ENCODE results near the gene PIP5K1B.

Gene PIP5K1B

DNA sequence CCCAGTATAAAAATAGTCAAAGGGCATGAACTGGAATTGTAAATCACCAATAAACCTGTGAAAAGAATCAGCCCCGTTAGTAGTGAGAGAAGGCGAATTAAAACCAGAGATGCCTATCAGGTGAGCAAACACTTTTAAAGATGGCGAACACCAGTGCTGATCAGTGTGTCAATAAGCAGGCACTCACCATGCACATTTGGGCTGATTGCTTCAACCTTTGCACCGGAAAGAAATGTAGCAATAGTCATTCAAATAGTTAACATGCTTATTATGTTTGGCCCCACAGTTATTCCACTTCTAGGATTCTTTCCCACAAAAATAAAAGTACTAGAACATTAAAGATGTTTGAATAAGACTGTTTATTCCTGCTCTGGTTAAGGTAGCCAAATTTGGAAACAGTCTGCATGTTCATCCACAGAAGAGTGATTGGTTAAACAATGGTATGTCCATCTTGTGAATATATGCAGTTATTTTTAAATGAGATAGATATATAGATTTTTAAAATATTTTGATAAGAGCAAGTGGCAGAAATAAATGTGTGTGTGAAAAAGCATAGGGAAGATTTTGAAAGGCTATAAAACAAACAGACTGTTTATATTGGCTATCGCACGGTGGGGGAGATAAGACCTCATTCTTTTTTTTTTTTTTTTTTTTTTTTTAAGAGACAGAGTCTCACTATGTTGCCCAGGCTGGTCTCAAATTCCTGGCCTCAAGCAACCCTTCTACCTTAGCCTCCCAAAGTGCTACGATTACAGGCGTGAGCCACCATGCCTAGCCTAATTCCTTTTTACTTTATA is 112.2 kb downstream of the PIP5K1B start:
- DNase-seq (ENCODE audit: low read depth): no peak

DNA sequence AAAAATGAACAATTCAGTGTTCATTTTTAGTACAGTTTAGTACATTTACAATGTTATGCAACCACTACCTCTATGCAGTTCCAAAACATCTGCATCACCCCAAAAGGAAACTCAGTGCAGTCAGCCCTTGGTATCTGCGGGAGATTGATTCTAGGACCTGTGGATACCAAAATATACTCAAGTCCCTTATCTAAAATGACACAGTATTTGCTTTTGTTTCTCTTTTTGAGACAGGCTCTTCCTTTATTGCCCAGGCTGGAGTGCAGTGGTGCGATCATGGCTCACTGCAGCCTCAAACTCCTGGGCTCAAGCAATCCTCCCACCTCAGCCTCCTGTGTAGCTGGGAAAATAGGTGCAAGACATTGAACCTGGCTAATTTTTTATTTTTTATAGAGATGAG is 114.0 kb downstream of the PIP5K1B start:
- DNase-seq (ENCODE audit: low read depth): no peak

DNA sequence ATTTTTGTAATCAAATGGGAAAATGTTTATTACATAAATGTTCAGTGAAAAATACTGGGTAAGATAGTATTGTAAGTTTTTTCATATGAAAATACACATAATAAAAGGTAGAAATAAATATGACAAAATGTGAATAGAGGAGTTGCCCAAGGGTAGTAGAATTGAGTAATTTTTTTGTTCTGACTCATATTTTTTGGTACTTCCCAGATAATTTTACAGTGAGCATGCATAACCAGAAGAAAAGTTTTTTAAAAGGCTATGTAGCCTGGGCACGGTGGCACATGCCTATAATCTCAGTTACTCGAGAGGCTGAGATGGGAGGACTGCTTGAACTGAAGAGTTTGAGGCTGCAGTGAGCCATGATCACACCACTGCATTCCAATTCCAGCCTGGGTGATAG is 116.9 kb downstream of the PIP5K1B start:
- DNase-seq (ENCODE audit: low read depth): no peak

DNA sequence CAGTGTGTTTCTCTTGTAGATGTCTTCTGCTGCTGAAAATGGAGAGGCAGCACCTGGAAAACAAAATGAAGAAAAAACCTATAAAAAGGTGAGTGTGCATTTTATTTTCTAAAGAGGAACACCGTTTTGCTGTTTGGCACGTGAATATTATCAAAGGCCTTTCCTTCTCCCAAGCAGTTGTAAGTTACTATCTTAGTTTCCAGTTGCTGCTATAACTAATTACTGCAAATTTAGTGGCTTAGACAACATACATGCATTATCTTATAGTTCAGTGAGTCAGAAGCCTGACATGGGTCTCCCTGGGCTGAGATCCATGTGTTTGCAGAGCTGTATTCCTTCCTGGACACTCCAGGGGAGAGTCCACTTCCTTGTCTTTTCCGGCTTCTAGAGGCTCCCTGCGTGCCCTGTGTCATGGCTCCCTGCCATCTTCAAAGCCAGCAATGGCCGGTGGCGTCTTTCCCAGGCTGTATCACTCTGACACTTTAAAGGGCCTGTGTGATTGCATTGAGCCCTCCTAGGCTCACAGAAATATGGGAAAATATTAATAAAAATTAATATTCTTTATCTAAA is 117.6 kb downstream of the PIP5K1B start:
- DNase-seq (ENCODE audit: low read depth): no peak

DNA sequence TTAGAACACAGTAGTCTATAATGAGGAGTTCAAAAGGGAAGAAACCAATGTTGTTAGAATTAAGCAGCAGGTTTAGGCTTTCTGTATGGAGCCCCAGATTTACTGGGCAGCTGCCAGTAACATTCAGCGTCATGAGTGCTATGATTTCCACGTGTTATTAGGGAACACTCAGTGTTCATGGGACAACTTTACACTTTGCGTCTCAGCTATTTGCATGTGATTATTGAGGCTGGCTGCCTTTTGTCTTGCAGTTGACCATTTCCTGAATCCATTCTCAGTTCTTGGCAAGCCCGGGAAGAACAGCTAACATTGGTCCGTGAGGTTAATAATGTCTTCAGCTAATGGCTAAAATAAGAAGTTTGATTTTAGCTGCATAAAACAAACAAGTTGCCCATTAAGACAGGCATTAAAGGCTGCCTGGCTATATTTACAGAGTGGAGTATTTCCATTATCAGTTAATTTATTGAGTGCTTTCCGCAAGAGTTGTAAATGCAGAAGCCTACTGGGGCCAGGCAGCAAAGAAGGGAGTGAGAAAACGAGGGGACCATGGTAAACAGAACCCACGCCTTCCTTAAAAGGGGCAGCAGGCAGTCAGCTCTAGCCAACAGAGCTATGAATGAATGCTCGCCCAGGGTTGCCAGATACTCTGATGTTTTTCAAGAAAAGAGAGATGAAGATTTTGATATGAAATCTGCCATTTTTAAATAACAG is 120.9 kb downstream of the PIP5K1B start:
- no peak for DNase-seq (ENCODE audit: low read depth)

DNA sequence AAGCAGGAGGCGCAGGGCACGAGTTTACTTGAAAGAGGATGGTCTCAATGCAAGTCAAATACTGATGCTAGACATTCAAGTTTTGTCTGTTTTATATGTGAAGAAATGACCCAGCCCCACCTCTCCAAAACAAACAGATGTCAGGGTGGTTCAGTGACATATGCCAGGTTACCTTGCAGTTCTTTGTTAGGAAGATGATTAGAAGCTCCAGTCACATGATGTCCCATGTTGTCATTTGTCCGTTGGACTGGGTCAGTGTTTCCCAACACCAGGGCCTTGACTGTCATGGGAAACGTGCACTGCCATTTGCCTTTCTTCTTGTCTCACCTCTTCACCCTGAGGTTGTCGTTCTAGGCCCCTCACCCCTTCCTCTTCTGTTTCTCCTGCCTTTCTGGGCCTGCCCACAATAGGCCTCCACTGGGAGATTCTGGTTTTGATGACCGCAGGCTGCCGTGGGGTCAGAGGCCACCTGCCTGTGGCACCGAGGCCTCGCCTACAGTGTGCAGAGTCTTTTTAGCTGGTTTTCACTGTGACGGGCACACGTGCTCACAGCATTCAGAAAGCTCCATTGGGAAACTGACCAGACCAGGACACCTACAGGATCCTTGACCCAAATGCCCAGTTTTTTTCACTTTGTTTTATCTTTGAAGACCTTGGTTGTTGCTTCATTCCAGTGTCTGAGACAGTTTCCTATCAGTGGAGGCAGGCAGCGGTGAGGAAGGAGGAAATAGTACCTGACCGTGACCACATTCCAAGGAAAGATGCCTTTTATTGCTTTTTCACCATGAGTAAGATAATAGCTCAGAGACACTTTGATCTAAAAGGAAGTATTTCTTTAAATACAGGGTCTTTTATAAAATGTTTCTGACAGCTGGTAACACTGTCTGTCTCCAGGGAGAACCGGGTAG is 123.1 kb downstream of the PIP5K1B start:
- no peak for DNase-seq (ENCODE audit: low read depth)

DNA sequence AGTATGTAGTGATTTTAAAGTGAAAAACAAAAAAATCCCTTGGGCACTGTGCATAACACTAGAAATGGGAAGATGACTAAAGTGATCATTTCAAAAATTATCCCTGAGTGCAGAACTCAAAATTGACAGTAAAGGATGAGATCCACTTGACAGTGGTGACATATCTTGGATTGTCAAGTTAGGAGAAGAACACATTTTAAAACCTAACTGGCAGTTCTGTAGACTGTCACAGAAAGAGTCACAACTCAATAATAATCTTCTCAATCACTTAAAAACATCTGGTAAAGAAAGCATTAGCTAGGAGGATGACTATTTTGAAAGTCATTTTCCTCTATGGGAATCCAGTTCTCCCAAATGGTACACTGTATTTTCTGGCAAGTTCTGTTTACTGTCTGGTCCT is 127.1 kb downstream of the PIP5K1B start:
- DNase-seq (ENCODE audit: low read depth): no peak

DNA sequence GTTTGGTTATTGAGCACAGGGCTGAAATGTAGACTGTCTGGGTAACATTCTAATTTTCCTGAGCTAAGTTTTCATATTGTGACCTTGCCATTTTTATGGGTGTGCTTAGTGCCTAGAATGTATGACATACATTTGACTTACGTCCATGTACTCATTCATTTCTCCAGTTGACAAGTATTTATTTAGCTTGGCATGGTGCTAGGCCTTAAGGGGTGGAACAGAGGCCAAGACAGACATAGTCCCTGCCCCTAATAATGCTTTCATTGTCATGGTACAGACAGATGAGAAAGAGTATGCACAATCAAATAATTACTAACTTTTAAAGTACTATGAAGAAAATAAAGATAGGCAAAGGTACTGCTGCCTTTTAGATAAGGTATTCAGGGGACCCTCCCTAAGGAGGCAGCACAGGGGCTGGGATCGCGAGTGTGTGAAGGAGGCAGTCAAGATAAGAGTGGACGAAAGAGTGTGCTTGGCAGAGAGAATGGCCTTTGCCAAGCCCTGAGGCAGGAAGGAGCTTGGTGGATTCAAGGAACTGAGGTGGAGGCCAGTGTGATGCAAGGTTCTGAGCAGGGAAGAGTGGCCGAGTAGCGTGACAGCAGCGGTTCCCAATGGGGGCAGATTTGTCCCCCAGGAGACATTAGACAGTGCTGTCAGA is 128.0 kb downstream of the PIP5K1B start:
- no peak for DNase-seq (ENCODE audit: low read depth)

DNA sequence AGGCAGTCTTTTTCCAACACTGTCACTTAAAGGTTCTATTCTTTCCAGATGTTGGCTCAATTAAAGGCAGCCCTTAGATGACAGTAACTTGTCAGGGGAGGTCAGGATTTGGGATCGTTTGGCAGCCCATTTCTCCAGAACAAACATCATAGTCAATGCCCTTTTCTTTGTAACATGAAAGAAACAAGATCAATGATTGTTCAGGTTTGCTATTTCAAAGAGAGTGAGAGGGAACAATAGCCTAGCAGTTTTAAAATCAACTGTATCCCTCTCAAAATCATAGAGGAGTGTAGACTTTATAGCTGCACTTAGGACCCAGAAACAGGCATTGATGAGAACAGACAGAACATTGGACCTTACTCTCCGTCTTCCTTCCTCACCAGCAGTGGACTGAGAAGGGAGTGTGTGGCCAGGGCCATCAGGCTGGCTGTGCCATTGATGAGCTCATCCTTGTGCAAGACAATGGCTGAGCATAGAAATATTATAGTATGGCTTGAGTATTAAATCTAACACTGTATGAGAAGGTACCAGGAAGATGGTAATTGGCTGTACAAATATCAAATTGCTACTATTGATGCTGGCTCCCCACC is 130.0 kb downstream of the PIP5K1B start:
- DNase-seq (ENCODE audit: low read depth): no peak

DNA sequence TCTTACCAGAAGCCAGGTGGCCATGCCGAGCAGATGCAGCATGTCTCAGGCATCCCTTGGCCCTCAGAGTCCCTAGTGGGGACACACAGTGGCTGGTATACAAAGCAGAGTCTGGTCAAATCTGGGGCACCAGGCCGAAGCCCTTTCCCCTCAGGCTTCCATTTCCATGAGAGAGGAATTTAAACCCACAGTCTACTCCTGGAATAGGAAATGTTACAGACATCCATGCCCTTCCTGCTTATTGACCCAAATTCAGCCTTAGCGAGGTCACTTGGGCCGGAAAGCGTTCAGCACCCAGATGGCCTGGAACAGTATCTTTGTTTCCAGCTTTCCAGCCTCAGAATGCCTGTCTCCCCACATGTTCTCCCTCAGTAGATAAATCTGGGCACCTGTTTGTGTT is 131.7 kb downstream of the PIP5K1B start:
- DNase-seq (ENCODE audit: low read depth): no peak

DNA sequence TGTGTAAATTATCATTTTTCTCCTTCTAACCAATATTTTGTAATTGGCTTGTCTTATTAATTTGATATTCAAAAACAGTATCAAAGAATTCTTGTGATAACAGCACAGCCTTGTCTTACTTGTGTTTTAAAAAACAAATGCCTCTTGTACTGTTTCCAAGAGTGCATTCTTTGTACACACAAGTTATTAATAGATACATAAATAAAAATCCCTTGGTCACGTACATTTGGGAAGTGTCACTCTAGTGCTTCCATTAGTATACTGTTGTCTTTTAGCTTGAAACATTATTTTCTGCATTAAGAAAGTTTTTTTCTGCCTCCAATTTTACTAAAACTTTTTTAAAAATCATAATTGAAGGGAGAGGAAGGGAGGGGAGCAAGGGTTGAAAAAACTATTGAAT is 133.2 kb downstream of the PIP5K1B start:
- DNase-seq (ENCODE audit: low read depth): no peak

DNA sequence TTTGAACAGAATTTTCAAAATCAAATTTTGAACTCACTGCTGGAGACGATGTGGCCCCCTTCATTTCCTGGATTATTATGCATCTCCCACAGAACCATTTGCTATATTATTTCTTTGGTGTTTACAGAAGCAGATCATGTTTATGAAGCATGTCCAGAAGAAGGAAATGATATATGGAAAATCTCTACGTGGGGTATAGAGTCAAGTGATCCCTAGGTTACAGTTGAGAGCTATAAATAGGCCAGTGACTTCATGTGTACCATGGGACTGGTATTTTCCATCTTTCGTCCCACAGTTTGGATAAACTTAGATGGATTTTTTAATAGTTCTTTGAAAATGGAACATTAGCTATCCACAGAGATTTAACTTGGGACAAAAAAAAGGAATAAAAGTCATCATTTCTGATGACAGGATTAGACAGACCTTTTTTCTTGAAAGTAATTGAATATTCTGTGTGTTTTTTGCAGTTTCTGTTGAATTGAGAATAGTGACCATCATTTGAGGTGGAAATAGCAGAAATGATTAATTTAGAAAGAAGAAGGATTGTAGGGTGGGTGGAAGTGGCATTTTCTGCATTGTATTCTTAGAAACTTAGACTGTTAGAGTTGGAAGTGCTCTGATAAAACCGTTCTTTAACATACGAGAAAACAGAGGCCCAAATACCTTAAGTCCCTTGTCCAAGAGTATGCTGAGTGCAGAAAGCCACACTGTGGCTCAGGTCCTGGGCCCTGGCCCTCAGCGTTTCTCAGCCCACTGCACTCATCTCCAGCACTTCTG is 136.4 kb downstream of the PIP5K1B start:
- no peak for DNase-seq (ENCODE audit: low read depth)

DNA sequence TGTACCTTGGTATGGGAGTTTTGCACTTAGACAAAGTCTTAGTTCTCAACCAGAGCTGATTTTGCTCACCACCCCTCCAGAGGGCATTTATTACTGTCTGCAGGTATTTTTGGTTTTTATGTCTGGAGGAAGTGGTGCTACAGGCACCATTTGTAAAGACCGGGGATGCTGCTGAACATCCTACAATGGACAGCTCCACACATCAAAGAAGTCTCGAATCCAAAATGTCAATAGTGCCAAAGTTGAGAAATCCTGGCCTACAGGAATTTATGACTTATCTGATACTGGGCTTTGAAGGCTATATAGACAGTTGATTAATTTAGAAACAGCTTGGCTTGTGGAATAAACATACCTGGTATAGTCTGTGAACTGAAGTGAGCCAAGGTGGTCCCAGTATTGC is 137.5 kb downstream of the PIP5K1B start:
- DNase-seq (ENCODE audit: low read depth): no peak

DNA sequence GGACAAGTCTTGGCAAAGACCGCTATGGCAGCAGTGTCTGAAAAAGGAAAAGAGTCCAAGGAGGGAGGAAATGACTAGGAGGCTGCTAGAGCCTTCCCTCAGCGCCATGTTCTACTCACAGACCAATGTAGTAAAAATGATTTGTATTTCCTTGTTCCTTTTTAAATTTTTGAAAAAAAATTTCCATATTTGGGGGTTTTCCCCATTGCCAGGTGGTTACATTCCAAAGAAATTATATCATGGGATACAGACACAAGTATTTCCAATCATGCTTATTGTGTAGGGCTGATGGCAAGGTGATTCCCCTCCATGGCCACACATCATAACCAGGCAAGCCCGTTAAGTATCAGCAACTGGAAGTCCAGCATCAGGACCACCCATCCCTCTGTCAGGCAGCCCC is 138.2 kb downstream of the PIP5K1B start:
- no peak for DNase-seq (ENCODE audit: low read depth)

DNA sequence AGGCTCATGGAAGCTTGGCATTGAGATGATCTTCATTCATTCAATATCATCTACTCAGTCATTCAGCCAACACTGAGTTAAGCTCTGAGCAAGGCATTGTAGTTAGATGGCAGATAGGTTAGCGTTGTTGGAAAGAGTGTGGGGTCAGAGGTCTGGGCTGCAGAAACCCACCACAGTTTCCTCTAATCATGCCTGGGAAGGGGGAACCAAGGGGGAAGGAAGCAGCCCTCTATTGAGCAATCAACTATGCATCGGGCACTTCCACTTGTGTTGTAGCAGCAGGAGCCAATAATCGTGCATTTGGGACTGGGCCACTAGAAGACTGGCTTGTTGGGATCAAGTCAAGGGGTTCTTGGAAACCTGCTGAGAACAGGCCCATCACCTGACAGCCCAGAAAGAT is 139.1 kb downstream of the PIP5K1B start:
- no peak for DNase-seq (ENCODE audit: low read depth)

DNA sequence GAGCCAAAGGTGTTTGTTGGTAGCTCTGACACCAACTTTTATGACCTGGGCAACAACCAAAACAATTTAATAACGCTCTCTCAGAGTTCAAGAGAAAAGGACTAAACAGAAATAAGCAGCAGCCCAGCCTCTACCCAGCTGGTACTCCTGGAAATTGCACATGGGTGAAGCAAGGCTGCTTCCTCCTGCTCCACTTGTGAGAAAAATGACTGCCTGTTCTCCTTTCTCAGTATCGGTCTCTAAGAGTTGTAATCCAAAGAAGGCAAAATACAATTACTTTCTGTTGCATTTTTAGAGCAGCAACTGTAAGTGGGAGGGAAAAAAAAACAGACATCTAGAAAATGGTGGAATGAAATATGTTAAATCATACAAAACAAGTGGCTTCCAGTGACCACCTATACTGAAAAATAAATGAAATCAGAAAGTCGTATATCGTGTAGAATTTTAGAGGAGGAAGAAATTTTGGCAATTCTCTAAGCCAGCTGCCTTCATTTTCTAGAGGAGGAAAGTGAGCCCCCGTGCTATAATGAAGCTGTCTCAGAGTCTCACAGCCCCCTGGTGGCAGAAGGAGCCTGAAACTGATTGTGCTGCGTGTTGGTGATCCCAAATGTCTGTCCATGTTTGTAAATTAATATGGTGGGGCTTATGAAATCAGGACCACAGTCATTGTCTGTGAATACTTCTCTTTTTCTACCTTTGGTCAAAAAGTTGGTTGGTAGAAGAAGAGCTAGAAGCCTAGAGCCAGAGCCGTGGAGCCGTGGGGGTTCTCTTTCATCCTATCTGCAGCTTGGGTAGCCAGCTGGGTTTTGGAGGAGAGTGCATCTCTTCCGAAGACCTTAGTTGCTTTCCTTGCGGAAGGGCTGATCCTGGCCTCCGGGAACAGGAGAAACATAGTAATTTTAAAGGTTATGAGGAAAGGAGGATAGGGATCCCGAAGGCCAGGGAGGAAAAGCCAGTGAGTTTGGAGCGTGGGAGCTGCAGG is 139.9 kb downstream of the PIP5K1B start:
- DNase-seq (ENCODE audit: low read depth): no peak

DNA sequence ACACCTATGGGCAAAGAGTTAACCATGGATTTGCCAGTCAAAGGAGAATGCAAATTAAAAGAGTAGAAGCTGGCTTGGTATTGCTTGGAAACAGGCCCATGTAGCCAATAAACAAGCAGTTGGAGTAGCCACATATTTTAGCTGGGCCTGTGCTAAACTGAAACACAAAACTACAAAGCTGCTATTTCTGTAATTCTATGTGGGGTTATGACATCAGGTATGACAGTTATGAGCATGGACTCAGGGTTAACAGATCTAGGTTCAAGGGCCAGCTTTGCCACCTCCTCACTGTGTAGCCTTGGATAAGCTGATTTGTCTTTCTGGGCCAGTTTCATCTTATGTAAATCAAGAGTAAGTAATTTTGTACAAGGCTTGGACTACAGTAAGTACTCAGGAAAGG is 142.7 kb downstream of the PIP5K1B start:
- no peak for DNase-seq (ENCODE audit: low read depth)

DNA sequence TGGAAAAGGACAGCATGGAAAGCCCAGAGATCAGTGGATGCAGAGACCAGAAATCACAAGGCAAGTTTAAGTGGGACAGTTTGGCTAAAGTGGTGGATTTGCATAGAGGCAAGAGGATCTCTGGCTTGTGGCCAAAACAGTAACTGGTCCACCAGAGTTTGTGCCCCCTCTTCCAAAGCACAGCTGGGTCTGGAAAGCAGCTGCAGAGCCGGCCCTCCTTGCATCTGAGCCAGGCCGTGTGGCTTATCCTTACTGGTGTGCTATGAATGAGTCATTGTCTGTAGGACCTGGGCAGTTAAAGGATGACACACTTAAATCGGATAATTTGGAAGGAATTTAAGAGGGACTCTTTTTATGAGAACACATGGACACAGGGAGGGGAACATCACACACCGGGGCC is 146.6 kb downstream of the PIP5K1B start:
- DNase-seq (ENCODE audit: low read depth): no peak

DNA sequence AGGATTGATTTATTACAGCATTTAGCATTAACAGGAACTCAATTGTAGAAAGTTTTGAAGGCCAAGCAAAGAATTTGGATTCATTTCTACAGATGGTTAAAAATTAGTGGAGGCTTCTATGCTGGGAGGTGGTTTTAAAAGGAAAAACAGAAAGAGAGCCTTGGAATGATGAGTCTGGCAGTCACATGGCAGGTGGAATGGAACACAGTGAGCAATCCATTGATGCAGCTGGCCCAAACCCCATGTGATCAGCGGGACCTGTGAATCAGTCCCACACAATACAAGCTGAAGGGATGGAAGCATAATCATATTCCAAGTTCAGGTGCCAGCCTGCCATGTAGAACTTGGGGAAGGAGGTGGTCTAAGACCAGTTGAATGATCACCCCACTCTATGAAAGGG is 147.9 kb downstream of the PIP5K1B start:
- no peak for DNase-seq (ENCODE audit: low read depth)

All from HS-27A (cell line).